RWPE2 (cell line): ENCODE measurements around the gene CREB3L4.
A peak's percentile ranks its signal among the peaks of the same experiment; 100 is the strongest.

Source experiments
- ATAC-seq: fragments of 200-7000 bp; cut with Tn5 transposase; 3 replicates; pipeline ENCODE4 v1.9.1; 2021; ENCODE audit warnings: low read depth
- DNase-seq: peaks from one replicate; pipeline ENCODE4 v3.0.0-alpha.2; 2020; ENCODE audit warnings: low spot score
- H3K27ac ChIP-seq: fragments of 450-650 bp; 2 replicates; pipeline ENCODE4 v1.5.1; 2017; ENCODE audit warnings: mild to moderate bottlenecking; ENCODE audit not compliant: poor library complexity, severe bottlenecking
- H3K27me3 ChIP-seq: fragments of 250-450 bp; sonication (Bioruptor Pico); 2 replicates; pipeline ENCODE4 v1.5.1; 2021; ENCODE audit warnings: mild to moderate bottlenecking, moderate library complexity; ENCODE audit not compliant: insufficient read depth, poor library complexity, severe bottlenecking
- H3K36me3 ChIP-seq: fragments of 250-450 bp; sonication (Bioruptor Pico); 2 replicates; pipeline ENCODE4 v1.5.1; 2020; ENCODE audit warnings: low read depth, mild to moderate bottlenecking, moderate library complexity
- H3K4me1 ChIP-seq: fragments of 250-450 bp; sonication (Bioruptor Pico); 2 replicates; pipeline ENCODE4 v1.5.1; 2021; ENCODE audit warnings: mild to moderate bottlenecking, moderate library complexity; ENCODE audit not compliant: insufficient read depth, poor library complexity, severe bottlenecking
- H3K4me3 ChIP-seq: fragments of 250-450 bp; sonication (Bioruptor Pico); 2 replicates; pipeline ENCODE4 v1.5.1; 2021; ENCODE audit warnings: mild to moderate bottlenecking, moderate library complexity; ENCODE audit not compliant: severe bottlenecking
- H3K9me3 ChIP-seq: fragments of 250-450 bp; sonication (Bioruptor Pico); 2 replicates; pipeline ENCODE4 v1.5.1; 2021; ENCODE audit warnings: mild to moderate bottlenecking, moderate library complexity; ENCODE audit not compliant: severe bottlenecking
- CTCF ChIP-seq: fragments of 450-650 bp; IDR thresholded peaks from one replicate; pipeline ENCODE4 v1.5.1; 2017; ENCODE audit warnings: mild to moderate bottlenecking, moderate library complexity; ENCODE audit not compliant: poor library complexity, severe bottlenecking

Gene CREB3L4

GRCh38 chr1:153963850-153964331 is 3.8 kb upstream of the CREB3L4 start:
- peaks cover 11% of the 10 kb centered on the region for H3K4me1 ChIP-seq
- H3K4me3 ChIP-seq: peak overlapping the region; percentile 54
- ATAC-seq (peak; percentile 47), DNase-seq (peak; percentile 90)
- peaks cover 18% of the 10 kb centered on the region for H3K36me3 ChIP-seq
- H3K9me3 ChIP-seq: no peaks in the 10 kb centered on the region
- TF ChIP-seq CTCF: no peak
- peak overlapping the region; percentile 92 for H3K27ac ChIP-seq
- no peaks in the 10 kb centered on the region for H3K27me3 ChIP-seq

GRCh38 chr1:153968000-153968363 is 280 bp downstream of the CREB3L4 start:
- DNase-seq (no peak), ATAC-seq (no peak)
- Histone ChIP-seq H3K4me3 (peak overlapping the region; percentile 44), H3K36me3 (no peaks in the 10 kb centered on the region), H3K27ac (peak overlapping the region; percentile 74), H3K4me1 (peaks cover 11% of the 10 kb centered on the region), H3K27me3 (no peaks in the 10 kb centered on the region), H3K9me3 (no peaks in the 10 kb centered on the region)
- peak; percentile 19 for TF ChIP-seq CTCF

GRCh38 chr1:153968408-153968807 is 706 bp downstream of the CREB3L4 start:
- no peaks in the 10 kb centered on the region for H3K36me3 ChIP-seq
- DNase-seq (no peak), ATAC-seq (no peak)
- H3K4me1 ChIP-seq: peaks cover 11% of the 10 kb centered on the region
- peak overlapping the region; percentile 74 for H3K27ac ChIP-seq
- no peaks in the 10 kb centered on the region for H3K9me3 ChIP-seq
- no peak for TF ChIP-seq CTCF
- peak overlapping the region; percentile 44 for H3K4me3 ChIP-seq
- no peaks in the 10 kb centered on the region for H3K27me3 ChIP-seq

GRCh38 chr1:153968972-153969371 is 1.3 kb downstream of the CREB3L4 start:
- TF ChIP-seq CTCF: no peak
- ATAC-seq: no peak

GRCh38 chr1:153970346-153970745 is 2.6 kb downstream of the CREB3L4 start:
- Histone ChIP-seq H3K4me3 (no peak overlapping the region), H3K4me1 (peaks cover 4% of the 10 kb centered on the region), H3K9me3 (no peaks in the 10 kb centered on the region), H3K27ac (no peak overlapping the region), H3K27me3 (no peaks in the 10 kb centered on the region), H3K36me3 (peaks cover 15% of the 10 kb centered on the region)
- no peak for TF ChIP-seq CTCF
- ATAC-seq (no peak), DNase-seq (no peak)

More at GRCh38 chr1:153968972-153969371, 1.3 kb downstream of the CREB3L4 start:
- no peaks in the 10 kb centered on the region for H3K27me3 ChIP-seq
- H3K27ac ChIP-seq: no peak overlapping the region
- H3K4me3 ChIP-seq: no peak overlapping the region
- peaks cover 1% of the 10 kb centered on the region for H3K36me3 ChIP-seq
- no peak for DNase-seq
- no peaks in the 10 kb centered on the region for H3K9me3 ChIP-seq
- peaks cover 11% of the 10 kb centered on the region for H3K4me1 ChIP-seq
